K562 (cell line): ENCODE results near the gene SLC28A1.
"Not testable (repeated sequence)": the region's sequence is repeated elsewhere in the genome, so short reads cannot be mapped to it uniquely, and the experiment has no call there.

ENCODE experiments used
- ARNT ChIP-seq, 2 experiments: fragments of 450-650 bp; IDR thresholded peaks; 2 replicates each; pipeline ENCODE4 v1.6.1; 2016; ENCODE audit warnings: mild to moderate bottlenecking in 1 of 2
- CEBPZ ChIP-seq: fragments of 150-350 bp; IDR thresholded peaks from 2 replicates; pipeline ENCODE4 v1.6.1; 2014; ENCODE audit warnings: low read depth, mild to moderate bottlenecking, low read length, borderline replicate concordance
- CTCF ChIP-seq, 3 experiments: IDR thresholded peaks in 2 of 3; conservative IDR thresholded peaks in 1 of 3; 2 replicates each; pipeline ENCODE4 v1.5.1; 2011 to 2012; ENCODE audit warnings: low read length in 3 of 3, mild to moderate bottlenecking in 3 of 3, control low read depth in 2 of 3, improper control_type of control experiment in 1 of 3, inconsistent platforms in 1 of 3, low read depth in 1 of 3, mixed read lengths in 1 of 3, moderate library complexity in 1 of 3; ENCODE audit not compliant: insufficient read depth in 2 of 3
- GABPA ChIP-seq: fragments of 200-800 bp; sonication (Bioruptor generic); conservative IDR thresholded peaks from 2 replicates; pipeline ENCODE4 v1.6.1; 2016; ENCODE audit warnings: low read depth, missing genetic modification characterization, missing compliant biosample characterization
- MTF1 ChIP-seq: fragments of 250-450 bp; sonication (Bioruptor Pico); IDR thresholded peaks from 2 replicates; pipeline ENCODE4 v1.9.0; 2021; ENCODE audit warnings: moderate library complexity, mild to moderate bottlenecking, inconsistent platforms, borderline replicate concordance
- NBN ChIP-seq: fragments of 450-650 bp; IDR thresholded peaks from 2 replicates; pipeline ENCODE4 v1.6.1; 2016; ENCODE audit warnings: low read depth, mild to moderate bottlenecking
- POLR2A ChIP-seq: fragments of 450-650 bp; conservative IDR thresholded peaks from 2 replicates; pipeline ENCODE4 v1.6.1; 2016
- RBM22 ChIP-seq: fragments of 200-400 bp; formaldehyde crosslinking; IDR thresholded peaks from 2 replicates; pipeline ENCODE4 v1.6.1; 2018; ENCODE audit warnings: low read length, low read depth; ENCODE audit not compliant: poor library complexity, severe bottlenecking
- TAF1 ChIP-seq: IDR thresholded peaks from 2 replicates; pipeline ENCODE4 v1.6.1; 2011; ENCODE audit warnings: mild to moderate bottlenecking, low read length, moderate library complexity; ENCODE audit not compliant: insufficient read depth, control insufficient read depth, severe bottlenecking; ENCODE audit errors: extremely low read depth

GRCh38 chr15:84924821-84925569, 40.5 kb downstream of the SLC28A1 start:
- not testable (repeated sequence) for TF ChIP-seq MTF1 (CRISPR knock-in tag); GABPA; CTCF (IDR thresholded peaks at IDR 0.05 in 2 of 3, conservative IDR thresholded peaks at IDR 0.05 in 1 of 3; ENCODE audit: insufficient read depth in 2 of 3, low read depth in 1 of 3, low read length in 3 of 3); NBN; CEBPZ; TAF1; POLR2A; ARNT (IDR thresholded peaks at IDR 0.05); RBM22
